HT-29 (cell line): ENCODE data around the gene ABHD8. TPM values are rescaled to one million over a fixed set of nuclear protein-coding genes. Genes with fewer than 3 reads are reported as not detected.

ENCODE experiments used
- DNase-seq: peaks from one replicate; pipeline ENCODE4 v3.0.0-alpha.2; 2015; ENCODE audit warnings: low spot score
- total RNA-seq: library from RNA; depleted of rRNA; stranded (reverse); fragments of >200 nt; shearing (Covaris generic); gene quantifications from 2 replicates; pipeline ENCODE4 v1.2.3, GENCODE V29; 2014

The ABHD8 gene
- total RNA-seq, 1 experiment from 2014 or later: 5.3 TPM

GRCh38 chr19:17266589-17266974 is 36.6 kb downstream of the ABHD8 start:
- no peak for DNase-seq

- no peak for DNase-seq
These were observed 37.2 kb downstream of the ABHD8 start for GRCh38 chr19:17266026-17266425.

DNA sequence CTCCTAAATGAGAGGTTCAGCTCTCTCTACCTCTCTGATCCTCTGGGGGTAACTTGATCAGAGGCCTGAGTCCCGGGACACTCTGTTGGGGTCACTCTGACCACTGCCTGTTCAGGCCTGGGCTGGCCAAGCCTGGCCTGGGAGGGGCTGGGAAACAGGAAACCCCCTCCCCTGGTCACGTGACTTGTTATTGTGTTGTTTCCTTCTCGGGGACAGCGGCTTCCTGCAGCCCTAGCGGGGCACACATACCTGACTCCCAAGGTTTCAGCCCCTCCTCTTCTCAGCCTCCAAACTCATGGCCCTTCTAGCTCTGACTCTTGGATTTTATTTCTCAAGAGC is 38.6 kb downstream of the ABHD8 start, which contains the start of gene USHBP1:
TSS of gene USHBP1 (minus strand) at position 105 of the 339 bp plus-strand sequence. CDS start 446 bp downstream, outside the sequence.
- DNase-seq: no peak

- no peak for DNase-seq
These were observed 39.2 kb downstream of the ABHD8 start for GRCh38 chr19:17263712-17264640.

DNA sequence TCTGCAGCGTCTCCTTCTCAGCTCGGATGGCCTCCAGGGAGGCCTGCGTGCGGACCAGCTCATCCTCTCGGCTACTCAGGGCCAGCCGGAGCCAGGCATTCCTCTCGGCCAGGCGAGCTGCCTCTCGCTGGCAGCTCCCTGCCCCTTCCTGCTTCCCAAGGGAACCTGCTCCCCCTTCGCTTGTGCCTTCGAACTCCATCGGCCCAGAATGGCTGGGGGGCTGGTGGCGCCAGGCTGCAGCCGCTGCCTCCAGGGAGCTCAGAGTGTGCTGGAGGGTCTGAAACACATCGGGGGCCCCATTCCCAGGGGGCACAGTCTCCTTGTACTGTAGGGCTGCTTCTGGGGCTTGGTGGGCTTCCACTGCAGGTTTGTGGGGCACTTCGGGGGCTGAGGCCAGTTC is 40.7 kb downstream of the ABHD8 start:
- no peak for DNase-seq

- DNase-seq: peak; percentile 80
These were observed 42.3 kb downstream of the ABHD8 start for GRCh38 chr19:17260842-17261325.

DNA sequence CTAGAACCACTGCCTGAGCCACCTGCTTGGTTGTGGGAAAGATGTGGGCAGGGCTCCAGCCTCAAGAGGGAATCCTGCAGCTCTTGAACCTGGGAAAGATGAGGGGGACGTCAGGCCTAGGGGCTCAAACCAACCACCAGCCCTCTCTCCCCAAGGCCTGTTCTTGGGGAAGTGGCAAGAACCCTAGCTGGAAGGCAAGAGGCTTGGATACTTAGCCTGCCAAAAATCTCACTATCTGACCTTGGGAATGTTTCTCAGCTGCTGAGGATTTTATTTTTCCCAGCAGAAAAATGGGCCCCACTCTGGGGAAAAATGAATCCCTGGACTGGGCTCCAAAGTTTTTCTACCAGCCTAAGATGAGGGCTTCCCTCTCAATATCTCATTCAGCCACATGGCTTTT is 43.3 kb downstream of the ABHD8 start:
- no peak for DNase-seq

DNA sequence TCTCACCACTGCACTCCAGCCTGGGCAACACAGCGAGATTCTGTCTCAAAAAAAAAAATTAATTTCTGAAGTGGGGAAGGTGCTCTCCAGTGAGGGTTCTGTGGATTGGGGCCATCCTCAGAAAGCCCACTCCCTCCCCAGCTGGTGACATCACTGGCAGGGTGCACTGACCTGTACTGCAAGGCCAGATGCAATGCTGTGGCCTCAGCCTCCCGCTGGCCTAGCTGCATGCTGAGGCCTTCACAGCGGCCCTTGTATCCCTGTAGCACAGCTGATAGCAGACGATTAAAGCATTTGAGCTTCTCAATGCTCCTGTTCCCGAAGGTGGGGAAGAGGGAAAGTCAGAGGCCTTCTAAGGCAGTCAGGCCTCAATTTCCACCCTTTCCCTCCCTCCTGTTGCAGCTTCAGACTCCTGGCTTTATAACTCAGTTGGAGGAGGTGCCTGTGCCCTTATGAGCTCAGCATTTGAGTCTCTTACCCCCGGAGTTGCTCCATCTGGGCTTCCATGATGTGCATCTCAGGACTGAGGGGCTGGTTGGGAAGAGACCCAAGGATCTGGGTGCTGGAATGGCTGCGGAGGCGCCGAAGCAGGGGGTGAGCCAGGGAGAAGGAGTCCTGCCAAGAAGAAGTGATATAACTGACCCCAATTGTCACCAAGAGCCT is 44.0 kb downstream of the ABHD8 start:
- no peak for DNase-seq

DNA sequence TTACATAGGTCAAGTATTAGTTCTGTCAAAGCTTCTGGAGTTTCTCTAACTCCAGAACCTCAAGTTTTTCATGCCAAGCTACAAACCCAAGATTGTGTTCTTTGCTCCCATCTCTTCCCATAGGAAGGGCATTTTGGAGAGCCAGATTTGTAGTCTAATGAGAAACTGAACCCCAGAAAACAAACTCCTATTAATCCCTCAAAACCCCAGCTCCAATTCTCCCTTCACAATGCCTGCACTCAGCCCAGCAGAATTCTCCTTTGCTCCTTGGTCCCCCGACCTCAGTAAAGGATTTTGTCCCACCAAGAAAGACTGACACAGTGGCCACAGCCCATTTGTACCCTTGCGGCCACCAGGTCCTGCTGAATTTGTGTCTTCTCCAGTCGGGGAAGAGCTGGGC is 47.1 kb downstream of the ABHD8 start:
- no peak for DNase-seq

DNA sequence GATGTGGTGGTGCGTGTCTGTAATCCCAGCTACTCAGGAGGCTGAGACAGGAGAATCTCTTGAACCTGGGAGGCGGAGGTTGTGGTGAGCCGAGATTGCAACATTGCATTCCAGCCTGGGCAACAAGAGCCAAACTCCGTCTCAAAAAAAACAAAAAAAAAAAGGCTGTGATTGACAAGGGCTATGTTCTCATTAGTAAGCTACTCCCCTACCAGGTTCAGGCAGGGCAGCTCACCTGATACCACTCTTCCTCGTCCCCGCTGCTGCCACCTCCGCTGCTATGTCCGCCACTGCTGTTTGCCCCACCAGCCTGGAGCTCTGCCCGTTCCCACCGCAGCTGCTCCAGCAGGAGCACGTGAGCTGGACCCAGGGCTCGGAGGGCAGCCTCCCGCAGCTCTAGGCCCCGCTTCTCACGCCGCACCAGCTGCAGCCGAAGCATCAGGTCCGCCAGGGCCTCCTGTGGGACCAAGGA is 48.0 kb downstream of the ABHD8 start:
- no peak for DNase-seq

DNA sequence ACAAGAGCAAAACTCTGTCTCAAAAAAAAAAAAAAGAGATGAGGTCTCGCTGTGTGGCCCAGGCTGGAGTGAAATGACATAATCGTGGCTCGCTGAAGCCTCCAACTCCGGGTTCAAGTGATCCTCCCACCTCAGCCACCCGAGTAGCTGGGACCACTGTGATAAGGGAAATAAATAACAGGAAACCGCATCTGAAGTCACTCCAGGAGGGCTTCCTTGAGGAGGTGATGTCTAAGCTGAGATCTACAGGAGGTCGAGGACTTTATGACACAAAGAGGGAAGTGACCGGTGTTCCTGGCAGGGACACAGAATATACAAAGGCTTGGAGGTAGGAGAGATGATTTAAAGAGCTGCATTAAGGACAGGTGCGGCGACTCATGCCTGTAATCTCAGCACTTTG is 48.6 kb downstream of the ABHD8 start:
- DNase-seq: no peak

DNA sequence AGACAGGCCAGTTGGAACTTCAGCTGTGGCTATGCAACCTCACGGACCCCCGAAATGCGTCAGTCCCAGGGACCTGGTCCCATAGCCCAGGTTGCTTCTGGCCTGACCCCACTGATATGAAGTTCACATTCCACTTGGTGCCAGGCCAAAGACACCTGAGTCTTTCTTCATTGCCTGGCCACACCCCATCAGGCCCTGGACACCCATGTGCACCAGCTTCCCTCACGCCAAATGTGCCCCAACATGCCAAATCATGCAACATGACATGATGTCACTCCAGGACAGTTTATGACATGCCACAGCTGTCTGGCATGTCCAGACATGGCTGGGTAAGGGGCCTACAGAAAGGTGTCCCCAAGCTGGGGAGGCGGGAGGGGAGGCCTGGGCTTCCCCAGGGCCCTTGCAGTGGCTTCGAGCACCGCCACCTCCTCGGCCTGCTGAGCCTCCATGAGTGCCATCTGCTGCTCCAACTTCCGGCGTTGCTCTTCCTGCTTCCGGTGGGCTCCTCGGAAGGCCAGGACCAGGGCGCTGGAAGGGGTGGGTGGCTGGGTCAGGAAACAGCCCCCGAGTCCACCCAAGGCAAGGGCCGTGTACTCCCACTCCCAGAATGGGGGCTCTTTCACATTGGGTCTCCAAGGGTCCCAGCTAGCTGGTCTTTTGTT is 53.2 kb downstream of the ABHD8 start:
- DNase-seq: no peak

GRCh38 chr19:17248011-17248776 is 55.0 kb downstream of the ABHD8 start:
- DNase-seq: no peak

GRCh38 chr19:17246681-17247425 is 56.4 kb downstream of the ABHD8 start:
- peak; percentile 60 for DNase-seq

DNA sequence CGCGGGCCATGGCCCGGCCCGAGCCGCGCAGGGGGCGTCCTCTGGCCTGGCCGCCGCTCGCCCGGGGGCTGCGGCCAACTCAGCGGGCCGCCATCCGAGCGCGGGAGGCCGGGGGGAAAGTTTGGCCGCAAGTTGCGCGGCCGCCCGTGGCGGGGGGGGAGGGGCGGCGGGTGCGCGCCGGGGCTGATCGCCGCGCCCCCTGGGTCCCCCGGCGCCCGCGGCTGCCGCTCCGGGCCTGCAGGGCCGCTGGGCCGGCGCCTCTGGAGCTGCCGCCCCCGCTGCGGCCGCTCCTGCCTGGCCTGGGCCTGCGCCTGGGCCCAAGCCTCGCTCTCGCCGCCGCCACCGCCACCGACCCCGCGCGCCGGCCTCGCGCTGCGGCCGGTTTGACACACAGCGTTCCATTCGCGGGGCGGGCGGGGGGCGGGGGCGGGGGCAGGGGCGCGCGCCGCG is 57.7 kb downstream of the ABHD8 start, which contains the start of gene NR2F6:
TSS of gene NR2F6 (minus strand) at position 385 of the 450 bp plus-strand sequence. CDS start 699 bp downstream, outside the sequence.
- DNase-seq: no peak

DNA sequence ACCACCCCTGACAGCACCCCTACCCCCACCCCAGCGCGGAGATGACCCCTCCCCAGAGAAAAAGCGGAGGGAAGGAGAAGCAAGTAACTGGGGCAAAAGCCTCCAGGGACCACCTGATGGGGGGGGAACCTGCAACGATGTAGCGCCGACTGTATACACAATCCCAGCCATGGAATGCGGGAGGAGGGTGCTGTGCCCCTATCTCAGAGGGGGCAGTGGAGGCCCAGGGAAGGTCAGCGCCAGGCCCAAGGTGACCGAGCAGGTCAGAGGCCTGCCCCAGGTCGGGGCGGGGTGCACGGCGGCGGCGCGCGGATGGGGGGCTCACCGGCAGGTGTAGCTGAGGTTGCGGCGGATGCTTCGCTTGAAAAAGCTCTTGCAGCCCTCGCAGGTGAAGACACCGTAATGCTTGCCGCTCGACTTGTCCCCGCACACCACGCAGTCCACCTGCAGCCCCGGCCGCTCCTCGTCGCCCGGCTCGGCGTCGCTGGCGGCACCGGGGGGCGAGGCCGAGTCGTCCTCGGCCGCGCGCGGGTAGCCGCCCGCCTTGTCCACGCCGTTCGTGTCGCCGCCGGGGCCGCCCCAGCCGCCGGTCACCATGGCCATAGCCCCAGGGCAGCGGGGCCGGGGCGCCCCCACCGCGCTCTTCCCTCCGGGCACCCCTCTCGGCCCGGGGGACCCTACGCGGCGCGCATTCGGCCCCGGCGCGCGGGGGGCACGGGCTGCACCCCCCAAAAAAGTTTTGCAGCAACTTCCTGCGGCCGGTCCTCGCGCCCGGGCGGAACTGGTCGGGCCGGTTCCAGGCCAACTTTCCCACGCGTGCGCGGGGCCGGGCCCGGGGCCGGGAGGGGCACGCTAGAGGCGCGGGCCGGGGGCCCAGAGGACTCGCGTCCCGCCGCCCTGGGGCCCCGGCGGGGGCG is 58.3 kb downstream of the ABHD8 start:
- no peak for DNase-seq

GRCh38 chr19:17243830-17244617 is 59.2 kb downstream of the ABHD8 start:
- DNase-seq: peak; percentile 47

DNA sequence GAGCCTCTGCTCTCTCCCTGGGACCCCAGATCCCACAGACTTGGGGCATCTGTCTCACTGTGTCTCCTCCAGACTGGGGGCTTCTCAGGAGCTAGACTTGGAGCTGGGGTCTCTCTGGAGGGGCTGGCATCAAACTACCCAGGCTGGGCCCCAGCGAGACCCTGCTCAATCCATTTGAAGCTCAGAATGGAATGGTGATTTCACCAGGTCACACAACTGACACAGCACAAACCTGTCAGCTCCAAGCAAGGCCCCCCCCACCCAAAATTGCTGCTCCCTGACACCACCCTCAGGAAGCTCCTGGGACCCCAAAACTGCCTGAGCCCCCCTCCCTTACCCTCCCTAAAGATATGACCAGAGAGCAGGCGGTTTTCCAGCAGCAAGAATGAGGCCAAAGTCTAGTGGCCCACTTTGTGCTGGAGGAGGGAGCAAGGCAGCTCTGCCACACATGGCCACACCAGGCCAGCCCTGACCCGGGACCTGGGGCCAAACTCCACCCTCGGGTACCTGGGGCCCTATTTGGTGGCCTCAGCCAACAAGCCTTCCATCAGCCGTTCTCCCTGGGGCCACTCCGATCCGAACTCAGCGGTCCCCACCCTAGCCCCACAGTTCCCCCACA is 59.9 kb downstream of the ABHD8 start:
- no peak for DNase-seq
